G401.6 (cell line): Measurements from ENCODE around the gene LRCOL1.
A peak's percentile ranks its signal among the peaks of the same experiment; 100 is the strongest.
"Not testable (repeated sequence)": the region's sequence is repeated elsewhere in the genome, so short reads cannot be mapped to it uniquely, and the experiment has no call there.

Experiments
- FAIRE-seq: peaks from 2 replicates; lab custom pipeline; 2012; peaks lifted over from hg19 to GRCh38; lab: Jason Lieb, UNC

LRCOL1 gene

DNA sequence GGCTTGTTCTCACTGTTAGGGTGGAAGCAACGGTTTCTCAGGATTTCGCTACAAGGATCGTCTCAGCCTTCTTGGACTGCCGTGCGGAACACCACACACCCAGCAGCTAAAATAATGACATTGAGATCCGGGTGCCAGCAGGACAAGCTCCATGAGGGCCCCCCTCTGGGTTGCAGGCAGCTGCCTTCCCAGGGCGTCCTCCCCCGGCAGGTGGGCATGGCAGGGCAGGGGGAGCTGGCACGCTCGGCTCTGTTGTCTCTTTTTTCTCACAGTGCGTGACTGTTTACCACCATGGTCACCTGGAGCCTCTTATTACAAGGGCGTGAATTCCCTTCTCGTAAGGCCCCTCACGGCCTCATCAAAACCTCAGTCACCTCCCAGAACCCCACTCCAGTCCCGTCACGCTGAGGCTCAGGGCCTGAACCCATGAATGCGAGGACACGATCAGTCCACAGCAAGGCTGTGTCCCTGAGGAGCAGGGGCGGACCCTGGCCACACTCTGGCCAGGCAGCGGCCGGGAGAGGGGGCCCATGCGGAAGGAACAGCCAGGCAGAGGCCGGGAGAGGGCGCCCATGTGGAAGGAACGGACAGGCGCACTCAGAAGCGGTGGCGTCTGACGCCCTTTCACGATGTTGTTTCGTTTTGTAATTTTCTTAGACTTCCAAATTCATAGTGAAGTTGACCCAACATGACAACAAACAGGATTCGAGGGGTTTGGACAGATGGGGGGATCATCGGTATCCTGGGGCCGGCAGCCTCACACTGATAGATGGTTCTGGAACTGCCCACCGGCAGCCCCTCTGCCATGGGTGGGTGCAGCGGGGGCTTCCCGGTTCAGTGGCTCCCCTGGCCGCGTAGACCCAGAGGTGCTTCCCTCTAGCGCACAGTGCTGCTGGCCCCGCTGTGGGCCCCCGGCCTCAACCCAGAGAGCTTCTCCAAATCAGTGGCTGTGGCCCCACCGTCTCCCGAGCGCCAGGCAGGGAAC lies 10.0 kb downstream of the LRCOL1 start:
- FAIRE-seq, result no peak

DNA sequence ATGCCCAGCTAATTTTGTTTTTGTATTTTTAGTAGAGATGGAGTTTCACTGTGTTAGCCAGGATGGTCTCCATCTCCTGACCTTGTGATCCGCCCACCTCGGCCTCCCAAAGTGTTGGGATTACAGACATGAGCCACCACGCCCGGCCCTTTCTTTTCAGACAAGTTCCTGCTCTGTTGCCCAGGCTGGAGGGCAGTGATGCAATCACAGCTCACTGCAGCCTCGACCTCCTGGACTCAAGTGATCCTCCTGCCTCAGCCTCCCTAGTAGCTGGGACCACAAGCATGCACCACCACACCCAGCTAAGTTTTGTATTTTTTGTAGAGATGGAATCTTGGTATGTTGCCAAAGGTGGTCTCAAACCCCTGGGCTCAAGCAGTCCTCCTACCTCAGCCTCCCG lies 10.9 kb downstream of the LRCOL1 start:
- not testable (repeated sequence) for FAIRE-seq

DNA sequence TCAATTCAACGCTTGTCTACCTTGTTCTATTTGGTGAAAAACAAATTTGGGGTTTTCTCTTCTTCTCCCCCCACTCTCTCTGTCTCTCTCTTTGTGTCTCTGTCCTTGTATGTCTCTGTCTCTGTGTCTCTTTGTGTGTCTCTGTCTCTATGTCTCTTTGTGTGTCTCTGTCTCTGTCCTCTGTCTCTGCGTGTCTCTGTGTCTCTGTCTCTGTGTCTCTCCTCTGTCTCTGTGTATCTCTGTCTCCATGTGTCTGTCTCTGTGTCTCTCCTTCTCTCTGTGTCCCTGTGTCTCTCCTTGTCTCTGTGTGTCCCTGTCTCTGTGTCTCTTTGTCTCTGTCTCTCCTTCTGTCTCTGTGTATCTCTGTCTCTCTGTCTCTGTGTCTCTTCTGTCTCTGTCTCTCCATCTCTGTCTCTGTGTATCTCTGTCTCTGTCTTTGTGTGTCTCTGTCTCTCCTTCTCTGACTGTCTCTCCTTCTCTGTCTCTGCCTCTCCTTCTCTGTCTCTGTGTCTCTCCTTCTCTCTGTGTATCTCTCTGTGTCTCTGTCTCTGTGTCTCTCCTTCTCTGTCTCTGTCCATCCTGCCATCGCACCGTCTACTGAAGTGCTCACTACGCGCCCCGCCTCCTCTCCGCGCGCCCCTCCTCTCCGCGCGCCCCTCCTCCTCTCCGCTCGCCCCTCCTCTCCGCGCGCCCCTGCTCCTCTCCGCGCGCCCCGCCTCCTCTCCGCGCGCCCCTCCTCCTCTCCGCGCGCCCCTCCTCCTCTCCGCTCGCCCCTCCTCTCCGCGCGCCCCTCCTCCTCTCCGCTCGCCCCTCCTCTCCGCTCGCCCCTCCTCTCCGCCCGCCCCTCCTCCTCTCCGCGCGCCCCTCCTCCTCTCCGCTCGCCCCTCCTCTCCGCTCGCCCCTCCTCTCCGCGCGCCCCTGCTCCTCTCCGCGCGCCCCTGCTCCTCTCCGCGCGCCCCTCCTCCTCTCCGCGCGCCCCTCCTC lies 12.8 kb downstream of the LRCOL1 start:
- no peak for FAIRE-seq

DNA sequence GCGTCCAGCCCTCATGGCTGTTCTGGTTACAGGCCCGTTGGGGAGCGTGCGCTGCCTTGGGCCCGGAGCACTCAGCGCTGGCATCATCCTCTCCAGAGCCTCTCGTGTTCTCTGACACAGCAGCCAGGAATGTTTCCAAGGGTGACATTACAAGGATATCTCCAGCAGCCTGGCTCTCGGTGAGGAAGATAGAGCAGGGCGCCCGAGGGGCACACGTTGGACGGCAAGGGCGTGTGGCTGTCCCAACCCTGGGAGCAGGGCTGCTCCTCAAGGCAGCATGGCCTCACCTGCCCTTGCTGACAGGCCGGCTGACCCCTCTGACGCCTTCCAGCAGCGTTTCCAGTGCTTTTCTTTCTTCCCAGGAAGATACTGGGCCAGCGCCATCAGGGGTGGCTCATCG lies 14.4 kb downstream of the LRCOL1 start:
- no peak for FAIRE-seq

DNA sequence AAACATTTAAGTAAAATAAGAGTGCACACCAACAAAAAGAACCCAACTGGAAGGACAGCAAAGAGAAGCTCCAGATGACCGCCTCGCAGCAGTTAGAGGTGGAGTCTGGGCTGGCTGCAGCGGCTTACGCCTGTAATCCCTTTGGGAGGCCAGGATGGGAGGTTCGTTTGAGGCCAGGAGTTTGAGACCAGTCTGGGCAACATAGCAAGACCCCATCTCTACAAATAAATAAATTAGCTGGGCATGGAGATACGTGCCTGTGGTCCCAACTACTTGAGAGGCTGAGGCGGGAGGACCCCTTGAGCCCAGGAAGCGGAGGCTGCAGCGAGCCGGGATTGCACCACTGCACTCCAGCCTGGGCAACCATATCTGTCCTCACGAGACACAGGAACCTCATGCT lies 15.2 kb downstream of the LRCOL1 start:
- no peak for FAIRE-seq

DNA sequence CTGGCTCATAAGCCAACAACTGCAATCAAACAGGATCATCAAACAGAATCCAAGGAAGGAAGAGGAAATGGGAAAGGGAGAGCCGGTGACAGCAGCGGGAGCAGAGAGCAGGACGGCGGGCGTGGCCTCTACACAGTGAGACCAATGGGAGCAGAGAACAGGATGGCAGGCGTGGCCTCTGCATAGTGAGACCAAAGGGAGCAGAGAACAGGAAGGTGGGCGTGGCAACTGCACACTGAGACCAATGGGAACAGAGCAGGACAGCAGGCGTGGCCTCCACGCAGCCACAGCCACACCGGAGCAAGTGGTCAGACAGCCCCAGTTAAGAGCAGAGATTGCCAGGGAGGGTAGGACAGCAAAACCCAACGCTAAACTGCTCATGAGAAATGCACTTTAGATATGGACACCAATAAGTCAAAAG lies 16.4 kb downstream of the LRCOL1 start:
- peak; percentile 49 for FAIRE-seq

DNA sequence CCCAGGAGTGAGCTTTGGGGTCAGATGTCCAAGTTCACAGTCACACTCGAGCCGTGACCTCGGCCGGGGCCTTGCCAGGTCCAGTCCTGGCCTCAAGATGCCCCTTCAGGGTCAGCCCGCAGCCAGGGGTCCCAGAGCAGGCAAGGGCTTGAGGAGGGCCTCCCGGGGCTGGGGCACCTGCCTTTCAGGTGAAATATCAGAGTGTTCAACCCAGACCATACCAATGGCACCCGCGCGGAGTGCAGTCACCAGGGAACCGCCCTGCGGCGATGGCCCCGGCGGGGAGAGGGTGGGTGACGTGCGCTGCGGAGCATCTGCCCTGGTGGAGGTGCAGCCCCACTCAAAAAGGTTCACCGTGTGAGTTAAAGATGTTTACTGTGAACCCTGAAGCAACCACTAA lies 16.9 kb downstream of the LRCOL1 start:
- no peak for FAIRE-seq

DNA sequence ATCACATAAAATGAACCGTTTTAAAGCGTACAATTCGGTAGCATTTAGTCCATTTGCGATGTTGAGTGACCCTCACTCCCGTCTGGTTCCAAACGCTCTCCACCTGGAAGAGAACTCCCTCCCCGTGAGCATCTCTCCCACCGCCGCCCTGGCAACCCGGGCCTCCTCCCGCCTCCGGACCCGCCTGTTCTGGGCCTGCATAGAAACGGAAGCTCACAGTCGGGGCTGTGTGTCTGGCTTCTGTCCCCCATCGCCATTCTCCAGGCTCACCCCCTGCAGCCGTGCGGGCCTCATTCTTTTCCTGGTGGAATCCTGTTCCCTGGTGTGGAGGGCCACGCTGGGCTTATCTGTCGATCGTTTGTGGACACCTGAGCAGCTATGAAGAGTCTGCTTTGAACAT lies 17.3 kb downstream of the LRCOL1 start:
- no peak for FAIRE-seq

DNA sequence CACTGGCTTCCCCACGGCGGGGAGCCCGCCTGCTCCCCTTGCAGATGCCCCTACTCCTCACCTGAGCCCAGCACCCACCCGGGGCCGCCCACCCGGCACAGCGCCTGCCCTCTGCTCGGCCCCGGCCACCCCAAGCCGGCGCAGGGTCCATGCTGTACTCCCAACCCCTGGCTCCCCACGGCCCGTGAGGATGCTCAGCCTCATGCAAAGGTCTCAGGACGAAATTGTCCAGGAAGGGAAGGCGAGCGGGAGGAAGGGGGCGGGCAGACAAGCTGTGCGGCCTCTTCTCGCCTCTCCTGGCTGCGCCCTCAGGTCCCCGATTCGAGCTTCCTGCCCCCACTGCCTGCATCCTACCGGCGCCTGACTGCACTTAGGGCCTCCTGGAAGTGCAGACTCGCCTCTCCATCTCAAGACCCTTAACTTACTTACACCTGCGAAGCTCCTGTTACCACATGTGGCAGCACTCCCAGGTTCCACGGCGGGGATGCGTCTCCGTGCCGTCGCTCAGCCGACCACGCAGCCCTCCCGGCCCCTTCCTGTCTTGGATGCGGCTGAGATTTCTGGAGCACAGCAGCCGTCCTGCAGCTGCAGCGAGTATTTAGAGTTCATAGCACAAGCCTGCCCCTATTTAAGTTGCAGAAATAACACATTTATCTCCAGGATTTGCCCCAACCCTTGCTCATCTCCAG lies 18.0 kb downstream of the LRCOL1 start:
- no peak for FAIRE-seq

DNA sequence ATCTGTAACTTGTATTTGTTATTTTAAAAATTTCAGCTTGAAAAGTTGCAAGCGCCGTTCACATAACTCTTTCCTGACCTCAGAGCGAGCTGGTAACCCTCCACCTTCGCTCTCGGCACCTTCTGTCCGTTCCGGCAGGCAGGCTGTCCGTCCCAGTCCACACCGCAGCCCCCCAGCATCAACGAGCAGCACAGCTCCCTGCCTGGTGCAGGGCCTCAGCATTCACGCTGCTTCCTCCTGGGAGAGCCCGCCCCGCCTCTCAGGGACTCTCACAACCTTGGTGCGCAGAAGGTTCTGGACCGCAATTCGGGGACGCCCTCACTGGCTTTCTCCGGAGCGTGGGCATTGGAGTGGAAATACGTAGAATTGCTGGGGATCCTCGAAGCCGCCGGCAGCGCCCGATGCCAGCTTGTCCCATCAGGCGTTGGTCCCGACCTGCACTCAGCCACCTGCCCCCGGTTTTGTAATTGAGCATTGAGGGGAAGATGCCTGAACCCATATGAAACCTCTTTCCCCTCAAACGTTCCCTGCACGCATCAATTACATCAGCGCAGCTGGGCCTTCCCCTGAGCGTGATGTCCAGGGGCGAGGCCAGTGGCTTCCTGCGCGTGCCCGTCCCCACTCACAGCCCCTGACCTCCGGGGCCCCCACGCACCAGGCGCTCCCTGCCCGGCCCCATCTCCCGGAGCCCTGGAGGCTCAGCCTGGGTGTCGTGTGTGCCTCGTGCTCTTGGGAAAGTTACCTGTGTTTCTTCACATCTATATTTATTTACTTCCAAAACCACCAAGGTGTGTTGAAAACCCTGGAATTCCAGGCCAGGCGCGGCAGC lies 19.1 kb downstream of the LRCOL1 start:
- FAIRE-seq, result no peak

DNA sequence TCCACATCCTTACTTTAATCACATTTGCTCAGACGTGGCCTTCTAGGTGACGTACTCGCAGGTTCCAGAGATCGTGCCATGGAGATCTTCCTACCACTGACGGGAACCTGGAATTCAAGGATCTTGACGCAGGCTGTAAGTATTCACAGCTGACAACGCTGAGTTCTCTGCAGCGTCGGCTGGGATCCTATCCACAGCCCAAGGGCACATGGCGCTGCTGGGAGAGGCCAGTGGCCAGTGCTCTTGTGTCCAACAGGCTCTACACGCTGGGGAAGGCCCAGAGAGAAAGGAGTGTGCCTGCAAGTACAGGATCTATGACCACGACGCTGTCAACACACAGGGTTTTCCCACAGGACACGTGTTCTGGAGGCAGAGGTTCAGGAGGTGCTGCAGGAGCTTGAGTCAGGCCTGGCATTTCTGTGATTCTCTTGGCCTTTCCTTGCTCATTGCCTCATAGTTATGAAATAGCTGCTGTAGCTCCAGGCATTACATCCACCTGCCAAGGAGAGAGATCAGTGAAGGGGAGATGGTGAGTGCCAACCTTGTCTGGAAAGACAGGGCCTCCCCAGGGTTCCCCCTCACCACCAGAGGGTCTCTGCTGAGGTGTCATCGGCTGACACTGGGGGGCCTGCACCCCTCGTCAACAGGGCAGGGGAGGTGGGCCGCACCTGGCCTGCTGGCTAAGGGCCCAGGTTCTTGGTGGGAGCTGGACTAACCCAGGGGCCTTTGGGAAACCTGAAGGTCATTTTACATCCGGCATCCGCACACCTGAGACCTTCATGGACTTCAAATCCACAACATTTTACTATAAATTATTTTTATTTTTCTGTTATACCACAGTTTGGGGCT lies 21.3 kb downstream of the LRCOL1 start:
- FAIRE-seq, result no peak

DNA sequence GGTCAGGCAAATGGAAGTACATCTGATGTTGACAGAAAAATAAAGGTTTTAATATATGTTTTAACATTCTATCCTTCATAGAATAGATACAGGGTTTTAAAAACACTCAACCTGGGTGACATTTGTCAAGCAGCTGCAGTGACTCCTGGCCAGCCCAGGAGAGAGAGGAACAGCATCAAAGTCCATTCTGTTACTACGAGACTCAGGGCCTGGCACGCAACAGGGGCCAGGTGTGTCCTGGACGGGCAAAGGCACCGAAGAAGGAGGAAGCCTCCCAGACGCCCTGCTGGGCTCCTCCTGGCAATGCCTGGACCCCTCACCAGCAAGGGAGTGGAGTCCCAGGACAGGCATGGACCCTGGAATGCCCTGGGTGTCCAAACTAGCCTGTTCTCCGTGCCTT lies 22.1 kb downstream of the LRCOL1 start:
- FAIRE-seq, result no peak

DNA sequence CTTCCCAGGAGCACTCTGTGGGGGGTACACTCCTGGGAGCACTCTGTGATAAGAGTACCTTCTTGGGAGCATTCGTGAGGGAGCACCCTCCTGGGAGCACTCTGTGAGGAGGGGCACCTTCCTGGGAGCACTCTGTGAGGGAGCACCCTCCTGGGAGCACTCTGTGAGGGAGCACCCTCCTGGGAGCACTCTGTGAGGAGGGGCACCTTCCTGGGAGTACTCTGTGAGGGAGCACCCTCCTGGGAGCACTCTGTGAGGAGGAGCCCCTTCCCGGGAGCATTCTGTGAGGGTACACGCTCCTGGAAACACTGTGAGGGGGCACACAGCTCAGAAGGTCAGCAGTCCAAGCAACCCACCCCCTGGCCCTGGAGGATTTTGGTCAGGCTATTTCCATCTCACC lies 22.6 kb downstream of the LRCOL1 start:
- FAIRE-seq, result no peak

DNA sequence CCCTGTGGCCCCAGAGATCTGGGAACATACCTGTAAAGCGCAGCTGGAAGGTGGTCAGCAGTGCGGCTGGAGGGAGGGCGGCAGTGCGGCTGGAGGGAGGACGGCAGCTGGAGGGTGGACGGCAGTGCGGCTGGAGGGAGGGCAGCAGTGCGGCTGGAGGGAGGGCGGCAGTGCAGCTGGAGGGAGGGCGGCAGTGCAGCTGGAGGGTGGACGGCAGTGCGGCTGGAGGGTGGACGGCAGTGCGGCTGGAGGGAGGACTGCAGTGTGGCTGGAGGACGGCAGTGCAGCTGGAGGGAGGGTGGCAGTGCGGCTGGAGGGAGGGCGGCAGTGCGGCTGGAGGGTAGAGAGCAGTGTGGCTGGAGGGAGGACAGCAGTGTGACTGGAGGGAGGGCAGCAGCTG lies 23.5 kb downstream of the LRCOL1 start:
- FAIRE-seq, result no peak

DNA sequence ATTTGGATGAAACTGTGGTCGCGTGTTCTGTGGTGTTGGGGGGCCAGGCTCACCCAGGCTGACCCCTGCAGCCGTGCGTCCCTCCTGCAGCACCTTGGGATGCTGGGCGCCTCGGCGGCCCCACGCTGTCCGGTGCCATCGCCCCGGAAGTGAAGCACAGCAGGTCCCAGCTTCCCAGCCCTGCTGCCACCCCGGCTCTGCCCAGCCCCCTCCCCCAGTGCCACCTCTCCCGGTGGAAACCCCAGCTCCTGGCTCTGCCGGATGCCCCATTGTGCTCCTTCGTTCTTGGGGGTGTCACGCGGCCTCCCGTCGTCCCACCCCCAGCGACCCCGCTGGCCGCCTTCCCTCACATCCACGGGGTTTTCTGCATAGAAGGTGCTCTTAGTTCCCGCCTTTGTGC lies 25.2 kb downstream of the LRCOL1 start:
- FAIRE-seq, result no peak

DNA sequence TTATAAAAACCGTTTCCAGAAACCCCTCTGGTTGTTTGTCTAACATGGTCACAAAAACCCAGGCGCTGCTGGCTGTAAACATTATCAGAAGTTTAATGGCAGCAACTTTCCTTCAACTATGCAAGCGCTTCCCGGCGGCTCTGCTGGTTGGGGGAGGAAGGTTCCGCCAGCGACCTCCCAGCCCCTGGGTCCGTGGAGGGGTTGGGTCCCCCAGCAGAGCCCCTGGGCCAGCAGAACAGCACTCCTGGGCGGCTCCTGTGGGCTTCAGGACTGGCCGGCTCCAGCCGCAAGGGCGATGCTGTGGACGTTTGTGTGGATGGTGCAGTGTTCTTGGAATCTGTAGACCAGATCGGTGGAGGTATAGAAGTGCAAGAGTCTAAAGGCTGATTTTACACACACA lies 26.0 kb downstream of the LRCOL1 start:
- no peak for FAIRE-seq

DNA sequence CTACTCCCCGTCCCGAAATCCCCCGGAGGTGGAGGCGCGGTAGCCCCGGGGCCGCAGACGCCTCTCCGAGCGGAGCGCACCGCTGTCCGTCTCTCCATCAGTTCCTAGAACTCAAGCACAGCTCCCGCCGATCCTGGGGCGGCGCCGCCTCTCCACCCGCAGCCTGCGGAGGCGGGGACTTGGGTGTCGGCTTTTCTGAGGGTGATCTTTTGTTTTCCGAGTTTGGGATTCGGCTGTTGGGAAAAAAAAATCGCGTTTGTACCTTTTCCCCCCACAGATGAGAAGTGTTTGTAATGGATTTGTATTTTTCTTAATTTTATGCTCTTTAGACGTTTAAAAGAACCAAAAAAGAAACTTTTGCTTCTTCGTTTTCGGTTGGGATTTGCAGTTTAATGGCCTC lies 26.6 kb downstream of the LRCOL1 start:
- no peak for FAIRE-seq

DNA sequence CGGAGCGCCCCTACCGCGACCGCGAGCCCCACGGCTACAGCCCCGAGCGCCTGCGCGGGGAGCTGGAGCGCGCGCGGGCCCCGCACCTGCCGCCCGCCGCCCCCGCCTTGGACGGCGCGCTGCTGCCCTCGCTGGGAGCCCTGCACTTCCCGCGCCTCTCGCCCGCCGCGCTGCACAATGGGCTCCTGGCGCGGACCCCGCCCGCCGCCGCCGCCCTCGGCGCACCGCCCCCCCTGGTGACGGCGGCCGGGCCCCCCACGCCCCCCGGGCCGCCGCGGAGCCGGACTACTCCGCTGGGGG lies 27.0 kb downstream of the LRCOL1 start:
- FAIRE-seq, result no peak

DNA sequence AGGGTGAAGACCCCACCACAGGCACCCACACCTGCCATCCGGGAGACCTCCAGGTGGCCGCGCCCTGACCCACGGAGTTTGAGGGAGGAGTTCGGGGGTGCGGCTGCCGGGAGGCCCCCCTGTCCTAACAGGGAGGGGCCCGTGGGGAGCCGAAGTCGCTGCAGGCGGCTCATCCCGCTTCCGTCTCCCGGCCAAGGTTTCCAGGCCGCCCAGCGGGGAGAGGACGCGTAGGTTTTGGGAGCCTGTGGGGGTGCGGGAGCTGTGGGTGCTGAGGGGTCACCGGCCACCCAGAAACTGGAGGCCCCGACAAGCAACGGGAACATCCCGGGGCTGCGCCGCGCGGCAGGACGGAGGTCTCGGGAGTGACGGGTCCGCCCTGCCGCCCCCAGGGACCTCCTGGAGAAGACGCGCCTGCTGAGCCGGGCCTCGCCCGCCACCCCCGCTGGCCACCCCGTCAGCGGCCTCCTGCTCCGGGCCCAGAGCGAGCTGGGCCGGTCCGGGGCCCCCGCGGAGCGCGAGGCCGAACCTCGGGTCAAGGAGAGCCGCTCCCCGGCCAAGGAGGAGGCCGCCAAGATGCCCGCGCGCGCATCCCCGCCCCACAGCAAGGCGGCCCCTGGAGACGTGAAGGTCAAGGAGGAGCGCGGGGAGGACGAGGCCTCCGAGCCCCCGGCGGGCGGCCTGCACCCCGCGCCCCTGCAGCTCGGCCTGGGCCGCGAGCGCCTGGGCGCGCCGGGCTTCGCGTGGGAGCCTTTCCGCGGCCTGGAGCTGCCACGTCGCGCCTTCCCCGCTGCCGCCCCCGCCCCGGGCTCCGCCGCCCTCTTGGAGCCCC lies 27.6 kb downstream of the LRCOL1 start:
- no peak for FAIRE-seq

DNA sequence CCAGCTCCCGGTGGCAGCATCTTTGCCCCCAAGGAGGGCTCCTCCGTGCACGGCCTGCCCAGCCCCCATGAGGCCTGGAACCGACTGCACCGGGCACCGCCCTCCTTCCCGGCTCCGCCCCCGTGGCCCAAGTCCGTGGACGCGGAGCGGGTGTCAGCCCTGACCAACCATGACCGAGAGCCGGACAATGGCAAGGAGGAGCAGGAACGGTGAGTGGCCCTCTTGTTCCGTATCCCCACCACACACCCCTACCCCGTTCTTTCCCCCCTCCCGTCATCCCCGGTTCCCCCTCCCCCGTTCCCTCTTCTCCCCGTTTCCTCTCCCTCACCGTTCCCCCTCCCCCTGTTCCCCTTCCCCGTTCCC lies 28.3 kb downstream of the LRCOL1 start:
- FAIRE-seq, result no peak
